HG03378 (cell line): Measurements from ENCODE around the gene PARP15.
"Not testable (repeated sequence)": the region's sequence is repeated elsewhere in the genome, so short reads cannot be mapped to it uniquely, and the experiment has no call there.

ENCODE experiments used
- ATAC-seq: cut with Tn5 transposase; IDR thresholded peaks from one replicate; pipeline ENCODE4 v1.9.1; 2021; ENCODE audit warnings: mild to moderate bottlenecking, moderate library complexity; ENCODE audit not compliant: unreplicated experiment

PARP15 gene

DNA sequence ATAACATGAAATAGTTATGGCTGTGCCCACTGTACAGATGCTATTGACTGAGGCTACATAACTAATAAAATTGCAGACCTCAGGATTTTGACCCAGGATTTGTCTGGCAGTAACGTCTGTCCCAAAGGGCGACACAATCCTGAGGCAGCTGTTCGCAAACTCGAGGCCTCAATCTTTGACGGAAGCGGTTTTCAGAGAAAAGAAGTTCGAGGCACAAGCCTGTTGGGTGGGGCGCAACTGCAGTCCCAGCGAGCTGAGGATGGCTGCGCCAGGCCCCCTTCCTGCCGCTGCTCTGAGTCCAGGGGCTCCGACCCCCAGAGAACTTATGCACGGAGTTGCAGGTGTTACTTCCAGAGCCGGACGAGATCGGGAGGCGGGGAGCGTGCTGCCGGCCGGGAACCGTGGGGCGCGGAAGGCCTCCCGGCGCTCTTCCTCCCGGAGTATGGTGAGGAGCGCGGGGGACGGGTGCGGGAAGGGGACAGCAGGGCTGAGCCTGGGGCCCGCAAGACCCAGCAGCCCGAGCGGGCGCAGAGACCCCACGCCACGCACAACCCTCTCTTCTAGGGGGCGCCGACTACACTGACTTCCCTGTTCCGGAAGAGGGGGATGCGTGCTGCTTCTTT, at the start of gene PARP15:
Gene PARP15 (plus strand): TSS at position 242 of the 623 bp plus-strand sequence. CDS start 18 bp downstream, at position 260.
- no peak for ATAC-seq

DNA sequence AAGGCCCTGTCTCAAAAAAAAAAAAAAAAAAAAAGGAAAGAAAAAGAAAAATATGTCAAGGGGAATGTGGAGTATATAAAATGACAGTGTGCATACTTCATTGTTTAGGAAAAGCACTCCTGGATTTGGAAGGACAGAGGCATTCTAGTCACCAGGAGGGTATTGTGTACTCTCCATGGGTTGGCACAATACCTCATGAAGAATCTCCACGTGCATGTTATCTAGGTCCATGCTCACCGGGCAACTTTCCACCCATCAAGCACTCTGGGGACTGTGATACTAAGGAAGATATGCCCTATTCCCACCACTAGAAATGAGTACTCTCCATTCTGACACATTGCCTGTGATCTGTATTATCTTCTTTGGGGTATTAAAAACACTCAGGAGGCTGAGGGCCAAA, 47.3 kb upstream of the PARP15 start:
- ATAC-seq, result no peak

GRCh38 chr3:122533480-122533879, 44.0 kb upstream of the PARP15 start:
- no peak for ATAC-seq

GRCh38 chr3:122533931-122534334, 43.5 kb upstream of the PARP15 start:
- ATAC-seq, result peak; percentile 99

GRCh38 chr3:122535964-122536631, 41.4 kb upstream of the PARP15 start:
- ATAC-seq, result no peak

DNA sequence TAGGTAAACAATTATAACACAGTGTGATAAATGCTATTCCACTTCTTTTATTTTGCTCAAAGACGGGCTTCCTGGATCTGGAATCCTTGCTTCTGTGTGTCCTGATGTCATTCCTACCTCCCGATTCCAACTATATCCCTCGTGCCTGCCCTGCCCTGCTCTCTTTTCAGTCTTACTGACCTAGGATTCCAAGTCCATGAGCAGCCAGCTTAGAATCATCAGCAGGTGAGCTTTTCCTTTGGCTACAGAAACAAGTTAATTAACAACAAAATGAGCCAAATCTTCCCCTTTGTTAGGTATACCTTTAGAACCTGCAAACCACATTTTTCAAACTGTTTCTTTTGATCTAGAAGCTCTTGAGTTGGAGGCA, 40.8 kb upstream of the PARP15 start:
- ATAC-seq, result no peak

- no peak for ATAC-seq
Observed at GRCh38 chr3:122538956-122539490, 38.4 kb upstream of the PARP15 start.

GRCh38 chr3:122546151-122546550, 31.3 kb upstream of the PARP15 start:
- ATAC-seq, result no peak

DNA sequence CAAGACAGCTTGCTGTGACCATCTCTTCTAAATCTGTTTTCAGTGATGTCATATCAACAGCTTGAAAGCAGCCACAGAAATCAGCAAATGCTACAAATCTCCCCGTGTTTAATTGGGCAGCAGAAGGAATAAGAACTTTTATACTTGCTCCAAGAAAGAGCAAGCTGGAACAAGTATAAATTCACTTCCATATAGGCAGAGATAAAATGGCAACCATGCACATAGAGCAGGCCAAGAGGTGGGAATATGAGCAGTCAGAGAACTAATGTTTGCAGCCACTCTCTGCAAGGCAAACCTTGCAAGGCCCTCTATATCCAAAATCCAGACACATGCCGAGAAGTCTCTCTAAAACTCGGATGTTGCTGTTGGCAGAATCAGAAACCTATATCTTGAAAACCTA, 29.4 kb upstream of the PARP15 start:
- ATAC-seq, result no peak

DNA sequence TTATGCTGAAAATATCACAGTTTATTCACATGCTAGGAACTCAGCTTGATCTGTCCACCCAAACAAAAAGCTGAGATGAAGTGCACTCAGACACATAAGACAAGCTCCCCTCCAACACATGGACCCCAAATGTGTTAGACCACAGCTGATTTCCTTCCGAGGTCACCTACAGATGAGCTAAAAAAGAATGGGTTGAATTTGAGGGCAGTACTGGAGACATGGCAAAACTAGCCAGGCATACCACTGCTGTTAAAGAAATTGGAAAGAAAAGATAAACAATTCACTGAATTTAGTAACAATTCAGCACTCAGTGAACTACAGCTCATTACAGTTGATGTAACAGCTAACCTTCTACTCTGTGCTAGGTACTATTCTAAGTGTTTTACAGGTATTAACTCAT, 28.8 kb upstream of the PARP15 start:
- no peak for ATAC-seq

DNA sequence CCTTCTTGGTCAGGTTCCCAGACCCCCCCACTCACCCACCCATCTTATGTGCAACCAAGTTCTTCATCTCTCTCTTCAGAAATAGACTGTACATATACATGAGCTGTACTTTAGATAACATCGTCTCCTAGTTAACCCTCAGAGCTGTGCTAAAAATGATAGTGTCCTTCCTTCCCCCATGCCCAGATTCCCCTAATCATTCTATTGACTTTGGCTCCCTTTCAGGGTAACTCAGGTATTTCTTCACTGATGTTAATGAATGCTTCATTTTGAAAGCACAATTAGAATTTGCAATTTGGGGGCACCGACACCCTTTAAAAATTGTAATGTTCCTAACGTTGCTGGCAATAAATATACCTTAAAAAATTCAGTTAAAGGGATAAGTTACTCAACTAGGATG, 24.3 kb upstream of the PARP15 start:
- ATAC-seq, result no peak

DNA sequence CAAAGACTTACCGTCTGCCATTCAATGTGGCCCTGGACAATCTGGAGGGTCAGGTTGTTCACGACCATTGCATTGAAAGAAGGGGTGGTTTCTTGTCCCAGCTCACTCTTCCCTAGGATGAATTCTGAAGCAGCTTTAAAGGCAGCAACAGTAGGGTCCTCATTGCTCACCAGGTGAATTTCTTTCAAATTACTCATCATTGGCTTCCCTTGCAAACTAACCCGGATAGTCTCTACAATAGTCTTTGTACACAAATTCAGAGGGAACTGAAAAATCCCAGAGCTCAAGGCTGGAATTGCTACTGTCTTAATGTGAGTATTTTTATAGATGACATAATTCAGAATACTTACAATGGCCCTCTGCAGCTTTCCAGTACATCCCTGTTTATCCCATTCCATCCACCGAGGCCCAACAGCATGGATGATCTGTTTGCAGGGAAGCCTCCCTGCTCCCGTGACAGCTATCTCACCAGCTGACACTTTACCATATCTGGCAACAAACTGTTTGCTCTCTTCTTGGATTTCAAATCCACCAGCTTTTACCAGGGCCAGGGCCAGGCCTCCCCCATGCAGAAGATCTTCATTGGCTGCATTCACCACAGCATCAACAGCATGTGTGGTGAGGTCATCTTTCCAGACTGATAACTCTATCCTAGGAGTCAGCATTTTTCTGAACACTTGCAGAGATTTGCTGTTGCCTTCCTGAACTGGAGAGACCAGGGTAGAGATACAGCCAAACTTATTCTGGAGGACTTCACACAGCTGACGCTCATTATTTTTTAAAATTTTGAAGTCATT, 22.0 kb upstream of the PARP15 start:
- no peak for ATAC-seq

DNA sequence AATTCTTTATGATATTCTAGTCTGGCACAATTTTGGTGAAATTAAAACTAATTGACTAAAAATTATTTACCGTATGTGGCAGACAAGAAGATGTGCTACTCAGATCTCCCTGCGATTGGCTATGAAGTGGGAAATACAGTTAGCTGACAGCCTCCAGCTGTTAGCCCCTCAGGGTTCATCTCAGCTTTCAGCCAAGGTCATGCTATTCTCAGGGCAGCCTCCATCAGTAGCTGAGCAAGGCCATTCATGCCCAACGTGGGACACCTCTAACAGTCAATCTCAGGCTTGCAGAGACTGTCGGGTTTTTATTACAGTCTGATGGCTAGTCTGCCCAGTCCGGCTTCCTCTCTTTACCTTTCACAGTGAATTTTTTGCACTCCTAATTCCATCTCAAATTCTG, 20.1 kb upstream of the PARP15 start:
- no peak for ATAC-seq

DNA sequence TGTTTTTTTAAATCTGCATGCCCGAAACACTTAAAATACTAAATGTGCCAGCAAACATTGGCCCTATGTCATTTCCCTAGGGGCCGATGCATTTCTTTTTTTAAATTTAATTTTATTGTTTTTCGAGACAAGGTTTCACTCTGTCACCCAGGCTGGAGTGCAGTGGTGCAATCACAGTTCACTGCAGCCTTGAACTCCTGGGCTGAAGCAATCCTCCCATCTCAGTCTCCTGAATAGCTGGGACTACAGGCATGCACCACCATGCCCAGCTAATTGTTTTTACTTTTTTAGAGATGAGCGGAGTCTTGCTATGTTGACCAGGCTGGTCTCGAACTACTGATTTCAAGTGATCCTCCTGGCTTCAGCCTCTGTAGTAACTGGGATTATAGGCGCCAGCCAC, 18.8 kb upstream of the PARP15 start:
- ATAC-seq, result no peak

DNA sequence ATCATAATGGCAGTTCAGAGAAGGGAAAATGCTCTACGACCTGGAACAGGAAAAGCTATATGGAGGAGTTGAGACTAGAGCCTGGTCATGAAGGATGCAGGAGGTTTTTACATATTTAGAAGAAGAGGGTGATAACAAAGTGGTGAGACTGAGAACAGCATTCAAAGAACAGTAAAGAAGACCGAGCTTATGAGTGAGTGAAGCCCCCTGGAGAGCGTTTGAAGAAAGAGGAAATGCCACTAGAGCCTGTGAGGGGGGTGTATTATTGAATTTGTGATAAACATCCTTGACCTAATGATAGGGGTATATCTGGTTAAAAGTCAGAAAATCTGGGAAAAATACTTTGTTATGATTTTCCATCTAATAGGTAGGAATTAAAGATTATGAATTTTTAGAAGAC, 17.5 kb upstream of the PARP15 start:
- ATAC-seq, result no peak

- peak; percentile 43 for ATAC-seq
Observed at GRCh38 chr3:122560680-122561079, 16.8 kb upstream of the PARP15 start.

DNA sequence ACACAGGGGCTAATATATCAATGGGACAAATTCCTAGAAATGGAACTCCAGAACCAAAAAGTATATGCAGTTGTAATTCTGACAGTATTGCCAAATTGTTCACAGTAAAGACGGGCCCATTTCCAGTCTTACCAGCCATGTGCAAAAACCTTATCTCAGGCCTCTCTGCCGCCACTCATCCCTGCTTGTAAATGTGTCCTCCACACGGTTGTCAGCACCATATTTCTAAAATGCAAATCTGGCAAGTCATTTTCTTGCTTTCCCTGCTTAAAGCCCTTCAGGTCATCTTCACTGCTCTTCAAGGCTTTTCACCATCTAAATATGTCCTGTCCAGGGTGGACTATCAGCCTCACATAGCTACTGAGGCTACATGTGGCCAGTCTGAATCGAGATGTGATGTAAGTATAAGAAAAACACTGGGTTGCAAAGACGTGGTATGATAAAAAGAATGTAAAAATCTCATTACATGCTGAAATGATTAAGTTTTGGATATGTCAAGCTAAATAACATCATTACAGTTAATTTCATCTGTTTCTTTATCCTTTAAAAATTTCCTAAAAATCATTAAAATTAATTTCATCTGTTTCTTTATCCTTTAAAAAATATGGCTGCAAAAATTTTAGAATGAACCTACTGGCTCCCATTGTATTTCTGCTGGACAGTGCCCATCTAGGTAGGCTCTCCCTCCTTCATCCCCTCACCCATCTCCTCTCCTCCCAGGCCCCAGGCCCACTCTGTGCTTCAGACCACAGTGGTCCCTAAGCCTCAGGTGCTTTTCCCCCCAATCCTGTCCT, 14.3 kb upstream of the PARP15 start:
- ATAC-seq, result no peak

GRCh38 chr3:122563717-122564025, 13.8 kb upstream of the PARP15 start:
- no peak for ATAC-seq

- ATAC-seq, result peak; percentile 61
Observed at GRCh38 chr3:122564155-122564912, 13.1 kb upstream of the PARP15 start, which contains the start of the genes DTX3L and PARP9. DTX3L (plus strand) TSS chr3:122564338; CDS start chr3:122564427, 89 bp downstream. PARP9 (minus strand) TSS chr3:122564300; CDS start chr3:122559620, 4,680 bp downstream.

- not testable (repeated sequence) for ATAC-seq
Observed at GRCh38 chr3:122568131-122568530, 9.3 kb upstream of the PARP15 start.
